ENCODE results near the gene CLPTM1. TPM values are rescaled to one million over a fixed set of nuclear protein-coding genes. Genes with fewer than 3 reads are reported as not detected.
"Not testable (repeated sequence)": the region's sequence is repeated elsewhere in the genome, so short reads cannot be mapped to it uniquely, and the experiment has no call there.

The CLPTM1 gene
- total RNA-seq, 1 experiment from 2014 or later: 44.9 TPM

DNA sequence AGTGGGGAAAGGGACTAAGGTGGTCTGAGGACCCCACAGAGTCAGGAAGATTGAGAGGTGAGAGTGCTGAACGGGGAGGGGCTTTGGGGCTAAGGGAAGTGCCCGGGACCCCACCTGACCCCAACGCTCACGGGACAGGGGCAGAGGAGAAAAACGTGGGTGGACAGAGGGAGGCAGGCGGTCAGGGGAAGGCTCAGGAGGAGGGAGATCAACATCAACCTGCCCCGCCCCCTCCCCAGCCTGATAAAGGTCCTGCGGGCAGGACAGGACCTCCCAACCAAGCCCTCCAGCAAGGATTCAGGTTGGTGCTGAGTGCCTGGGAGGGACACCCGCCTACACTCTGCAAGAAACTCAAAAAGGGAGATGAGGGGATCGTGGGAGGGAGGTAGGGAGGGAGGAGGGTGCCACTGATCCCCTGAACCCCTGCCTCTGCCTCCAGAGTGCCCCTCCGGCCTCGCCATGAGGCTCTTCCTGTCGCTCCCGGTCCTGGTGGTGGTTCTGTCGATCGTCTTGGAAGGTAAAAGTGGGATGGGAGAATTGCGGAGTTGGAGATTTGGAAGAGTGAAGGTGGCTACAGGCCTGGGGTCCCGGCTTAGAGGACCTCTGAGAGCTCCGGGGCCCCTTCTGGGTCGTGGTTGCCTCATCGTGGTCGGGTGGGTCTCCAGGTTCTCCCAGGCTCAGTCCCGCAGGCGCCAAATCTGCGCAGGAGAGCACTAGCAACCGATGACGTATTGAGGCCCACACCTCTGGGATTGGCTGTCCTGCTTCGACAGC lies 40.6 kb upstream of the CLPTM1 start, which contains the start of gene APOC1:
TSS of gene APOC1 (plus strand) at position 176 of the 774 bp plus-strand sequence. CDS start at position 460, 284 bp downstream.
- H3F3A ChIP-seq (ENCODE audit: low read length, unreplicated experiment); H3K9me3 ChIP-seq (ENCODE audit: low read length); H4K20me1 ChIP-seq (ENCODE audit: low read length); intact Hi-C loops (cut with micrococcal nuclease); H3K36me3 ChIP-seq (ENCODE audit: low read depth, low read length); H3K79me2 ChIP-seq (ENCODE audit: low read length); H3K9me2 ChIP-seq (replicated peaks; ENCODE audit: low read length); H3K27me3 ChIP-seq (ENCODE audit: low read length); H3K27ac ChIP-seq (ENCODE audit: low read length); H3K4me1 ChIP-seq (ENCODE audit: insufficient read depth, low read length): not testable (repeated sequence)
- Histone ChIP-seq H3K4me2 (ENCODE audit: low read length) (peak within 1 kb of the TSS; percentile 82), H3K9ac (ENCODE audit: low read length) (peak within 1 kb of the TSS; percentile 62), H2AFZ (ENCODE audit: low read length) (peak within 1 kb of the TSS; percentile 87), H3K4me3 (ENCODE audit: low read length) (peak within 1 kb of the TSS; percentile 68)
- POLR2A ChIA-PET (ENCODE audit: unreplicated experiment): interaction anchor here (0.6 kb wide), 1 partner anchor 9 kb away, joined by 3 read pairs; the partner anchor contains the start of gene APOE
- peak; percentile 82 for DNase-seq
- BruUV-seq (replicated peaks): TSS peak; percentile 35
- ATAC-seq: peak; percentile 91
- CTCF ChIA-PET: interaction anchor here (0.6 kb wide), 1 partner anchor 191 kb away, joined by 4 read pairs; no protein-coding TSS in a partner anchor

DNA sequence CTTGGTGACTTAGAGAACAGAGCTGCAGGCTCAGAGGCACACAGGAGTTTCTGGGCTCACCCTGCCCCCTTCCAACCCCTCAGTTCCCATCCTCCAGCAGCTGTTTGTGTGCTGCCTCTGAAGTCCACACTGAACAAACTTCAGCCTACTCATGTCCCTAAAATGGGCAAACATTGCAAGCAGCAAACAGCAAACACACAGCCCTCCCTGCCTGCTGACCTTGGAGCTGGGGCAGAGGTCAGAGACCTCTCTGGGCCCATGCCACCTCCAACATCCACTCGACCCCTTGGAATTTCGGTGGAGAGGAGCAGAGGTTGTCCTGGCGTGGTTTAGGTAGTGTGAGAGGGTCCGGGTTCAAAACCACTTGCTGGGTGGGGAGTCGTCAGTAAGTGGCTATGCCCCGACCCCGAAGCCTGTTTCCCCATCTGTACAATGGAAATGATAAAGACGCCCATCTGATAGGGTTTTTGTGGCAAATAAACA lies 30.9 kb upstream of the CLPTM1 start:
- H3K27ac ChIP-seq (ENCODE audit: low read length): no peak overlapping the region
- BruUV-seq (replicated peaks): no TSS peak
- H3K9me2 ChIP-seq (replicated peaks; ENCODE audit: low read length): no peaks in the 10 kb centered on the region
- H4K20me1 ChIP-seq (ENCODE audit: low read length): no peaks in the 10 kb centered on the region
- H2AFZ ChIP-seq (ENCODE audit: low read length): no peak overlapping the region
- DNase-seq: no peak
- ChIA-PET CTCF (no interaction called here), POLR2A (ENCODE audit: unreplicated experiment) (no interaction called here)
- no peaks in the 10 kb centered on the region for H3K36me3 ChIP-seq (ENCODE audit: low read depth, low read length)
- no peaks in the 10 kb centered on the region for H3K79me2 ChIP-seq (ENCODE audit: low read length)
- no peaks in the 10 kb centered on the region for H3K9me3 ChIP-seq (ENCODE audit: low read length)
- H3K9ac ChIP-seq (ENCODE audit: low read length): no peak overlapping the region
- no peaks in the 10 kb centered on the region for H3F3A ChIP-seq (ENCODE audit: low read length, unreplicated experiment)
- no peak for ATAC-seq
- no peak overlapping the region for H3K4me2 ChIP-seq (ENCODE audit: low read length)
- intact Hi-C loops (cut with micrococcal nuclease): no loop called here
- no peak overlapping the region for H3K4me3 ChIP-seq (ENCODE audit: low read length)
- H3K4me1 ChIP-seq (ENCODE audit: insufficient read depth, low read length): no peaks in the 10 kb centered on the region; the same call in 1 of the 2 replicates
- no peaks in the 10 kb centered on the region for H3K27me3 ChIP-seq (ENCODE audit: low read length)
- TF ChIP-seq EZH2phosphoT487 (IDR thresholded peaks at IDR 0.05; ENCODE audit: borderline replicate concordance, low read length): no peak
- TF ChIP-seq, protein P1, sequence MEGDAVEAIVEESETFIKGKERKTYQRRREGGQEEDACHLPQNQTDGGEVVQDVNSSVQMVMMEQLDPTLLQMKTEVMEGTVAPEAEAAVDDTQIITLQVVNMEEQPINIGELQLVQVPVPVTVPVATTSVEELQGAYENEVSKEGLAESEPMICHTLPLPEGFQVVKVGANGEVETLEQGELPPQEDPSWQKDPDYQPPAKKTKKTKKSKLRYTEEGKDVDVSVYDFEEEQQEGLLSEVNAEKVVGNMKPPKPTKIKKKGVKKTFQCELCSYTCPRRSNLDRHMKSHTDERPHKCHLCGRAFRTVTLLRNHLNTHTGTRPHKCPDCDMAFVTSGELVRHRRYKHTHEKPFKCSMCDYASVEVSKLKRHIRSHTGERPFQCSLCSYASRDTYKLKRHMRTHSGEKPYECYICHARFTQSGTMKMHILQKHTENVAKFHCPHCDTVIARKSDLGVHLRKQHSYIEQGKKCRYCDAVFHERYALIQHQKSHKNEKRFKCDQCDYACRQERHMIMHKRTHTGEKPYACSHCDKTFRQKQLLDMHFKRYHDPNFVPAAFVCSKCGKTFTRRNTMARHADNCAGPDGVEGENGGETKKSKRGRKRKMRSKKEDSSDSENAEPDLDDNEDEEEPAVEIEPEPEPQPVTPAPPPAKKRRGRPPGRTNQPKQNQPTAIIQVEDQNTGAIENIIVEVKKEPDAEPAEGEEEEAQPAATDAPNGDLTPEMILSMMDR (conservative IDR thresholded peaks at IDR 0.05; ENCODE audit: low read depth, low read length): no peak
- no peak for TF ChIP-seq EZH2 (IDR thresholded peaks at IDR 0.05; ENCODE audit: low read length, unreplicated experiment)

DNA sequence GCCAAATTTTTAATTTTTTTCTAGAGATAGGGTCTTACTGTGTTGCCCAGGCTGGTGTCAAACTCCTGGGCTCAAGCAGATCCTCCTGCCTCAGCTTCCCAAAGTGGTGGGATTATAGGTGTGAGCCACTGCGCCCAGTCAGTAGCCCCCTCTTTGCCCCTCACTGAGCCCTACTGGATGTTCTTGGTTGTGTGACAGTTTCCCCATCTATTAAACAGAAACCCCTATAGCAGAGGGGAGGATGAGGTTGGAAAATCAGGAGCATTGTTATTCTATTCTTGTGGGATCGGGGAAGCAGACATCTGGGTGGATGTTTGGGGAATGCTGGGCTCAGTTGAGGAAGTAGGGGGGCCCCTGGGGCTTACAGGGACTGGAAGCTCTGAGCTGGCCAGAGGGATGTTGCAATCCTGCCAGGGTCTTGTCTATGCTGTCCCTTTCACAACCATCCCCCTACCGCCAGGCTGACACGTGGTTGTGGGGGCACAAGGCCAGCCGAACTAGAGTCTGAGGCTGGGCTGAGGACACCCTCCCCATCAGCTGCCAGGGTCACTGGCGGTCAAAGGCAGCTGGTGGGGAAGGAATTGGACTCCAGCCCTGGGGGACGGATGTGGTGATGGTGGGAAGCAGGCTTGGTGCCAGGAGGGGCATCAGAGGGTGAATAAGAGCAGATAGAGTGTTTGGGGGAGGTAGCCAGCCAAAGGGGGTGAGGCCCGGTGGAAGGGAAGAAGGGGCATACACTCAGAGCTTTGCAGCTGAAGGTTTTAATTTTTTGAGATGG lies 29.9 kb upstream of the CLPTM1 start:
- Histone ChIP-seq H3K79me2 (ENCODE audit: low read length) (no peaks in the 10 kb centered on the region), H3K9ac (ENCODE audit: low read length) (no peak overlapping the region), H4K20me1 (ENCODE audit: low read length) (no peaks in the 10 kb centered on the region), H3K4me3 (ENCODE audit: low read length) (no peak overlapping the region), H3K27me3 (ENCODE audit: low read length) (no peaks in the 10 kb centered on the region), H3K36me3 (ENCODE audit: low read depth, low read length) (no peaks in the 10 kb centered on the region), H3K9me3 (ENCODE audit: low read length) (no peaks in the 10 kb centered on the region), H3K4me1 (ENCODE audit: insufficient read depth, low read length) (no peaks in the 10 kb centered on the region; the same call in 1 of the 2 replicates), H3K9me2 (replicated peaks; ENCODE audit: low read length) (no peaks in the 10 kb centered on the region), H3K27ac (ENCODE audit: low read length) (no peak overlapping the region), H2AFZ (ENCODE audit: low read length) (no peak overlapping the region), H3F3A (ENCODE audit: low read length, unreplicated experiment) (no peaks in the 10 kb centered on the region), H3K4me2 (ENCODE audit: low read length) (no peak overlapping the region)
- TF ChIP-seq, protein P1 (conservative IDR thresholded peaks at IDR 0.05; ENCODE audit: low read depth, low read length): no peak
- TF ChIP-seq EZH2phosphoT487 (IDR thresholded peaks at IDR 0.05; ENCODE audit: borderline replicate concordance, low read length) (no peak), EZH2 (IDR thresholded peaks at IDR 0.05; ENCODE audit: low read length, unreplicated experiment) (no peak)
- ChIA-PET CTCF (no interaction called here), POLR2A (ENCODE audit: unreplicated experiment) (no interaction called here)
- ATAC-seq (no peak), DNase-seq (no peak)
- intact Hi-C loops (cut with micrococcal nuclease): no loop called here
- no TSS peak for BruUV-seq (replicated peaks)

DNA sequence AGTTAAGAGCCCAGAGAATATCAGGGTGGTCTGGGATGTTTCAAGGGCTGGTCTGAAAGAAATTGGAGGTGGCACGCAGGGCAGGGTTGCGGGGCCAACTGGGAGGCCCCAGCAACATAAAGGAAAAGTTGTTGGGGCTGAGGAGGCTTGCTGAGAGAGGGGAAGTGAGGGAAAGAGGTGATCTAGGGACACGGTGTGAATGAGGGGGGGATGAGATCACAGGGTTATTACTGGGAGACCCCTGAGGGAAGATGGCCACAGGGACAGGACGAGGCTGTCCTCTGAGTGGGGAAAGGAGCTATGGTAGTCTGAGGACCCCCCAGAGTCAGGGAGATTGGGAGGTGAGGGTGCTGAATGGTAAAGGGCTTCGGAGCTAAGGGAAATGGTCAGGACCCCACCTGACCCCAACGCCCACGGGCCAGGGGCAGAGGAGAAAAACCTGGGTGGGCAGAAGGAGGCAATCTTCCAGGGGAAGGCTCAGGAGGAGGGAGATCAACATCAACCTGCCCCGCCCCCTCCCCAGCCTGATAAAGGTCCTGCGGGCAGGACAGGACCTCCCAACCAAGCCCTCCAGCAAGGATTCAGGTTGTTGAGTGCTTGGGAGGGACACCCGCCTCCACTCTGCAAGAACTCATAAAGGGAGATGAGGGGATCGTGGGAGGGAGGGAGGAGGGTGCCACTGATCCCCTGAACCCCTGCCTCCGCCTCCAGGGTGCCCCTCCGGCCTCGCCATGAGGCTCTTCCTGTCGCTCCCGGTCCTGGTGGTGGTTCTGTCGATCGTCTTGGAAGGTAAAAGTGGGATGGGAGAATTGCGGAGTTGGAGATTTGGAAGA lies 28.7 kb upstream of the CLPTM1 start:
- H4K20me1 ChIP-seq (ENCODE audit: low read length); H3K9me2 ChIP-seq (replicated peaks; ENCODE audit: low read length); H3K9ac ChIP-seq (ENCODE audit: low read length); H3K4me3 ChIP-seq (ENCODE audit: low read length); H3K27me3 ChIP-seq (ENCODE audit: low read length); CTCF ChIA-PET; H3K79me2 ChIP-seq (ENCODE audit: low read length); H3K4me1 ChIP-seq (ENCODE audit: insufficient read depth, low read length); BruUV-seq (replicated peaks); intact Hi-C loops (cut with micrococcal nuclease); H3K36me3 ChIP-seq (ENCODE audit: low read depth, low read length); H3F3A ChIP-seq (ENCODE audit: low read length, unreplicated experiment); POLR2A ChIA-PET (ENCODE audit: unreplicated experiment); DNase-seq; H3K27ac ChIP-seq (ENCODE audit: low read length); H3K9me3 ChIP-seq (ENCODE audit: low read length): not testable (repeated sequence)
- H2AFZ ChIP-seq (ENCODE audit: low read length): peak overlapping the region; percentile 68
- peak; percentile 25 for ATAC-seq
- peak overlapping the region; percentile 37 for H3K4me2 ChIP-seq (ENCODE audit: low read length)

Data from PC-3 (cell line).